Measurements from ENCODE around the gene EPS15. TPM values are rescaled to one million over a fixed set of nuclear protein-coding genes. Genes with fewer than 3 reads are reported as not detected.

The EPS15 gene
- total RNA-seq (100 to 1,000 TPM in 6 of 7 donors, 10 to 100 TPM in 1; 94.4 to 142 (median 132) TPM), polyA plus RNA-seq (10 to 100 TPM; 24.2 to 31.3 (median 26.3) TPM)
- long read RNA-seq, donor 1, full-length matches to known transcripts: 2 of 69 reads
- long read RNA-seq, donor 1, partial matches to known transcripts: 67 of 69 reads
- long read RNA-seq, donor 1, other reads (novel, unspliced or antisense): 0 of 69 reads
- long read RNA-seq, donor 2, full-length matches to known transcripts: 1 of 39 reads
- long read RNA-seq, donor 2, partial matches to known transcripts: 38 of 39 reads
- long read RNA-seq, donor 2, other reads (novel, unspliced or antisense): 0 of 39 reads

DNA sequence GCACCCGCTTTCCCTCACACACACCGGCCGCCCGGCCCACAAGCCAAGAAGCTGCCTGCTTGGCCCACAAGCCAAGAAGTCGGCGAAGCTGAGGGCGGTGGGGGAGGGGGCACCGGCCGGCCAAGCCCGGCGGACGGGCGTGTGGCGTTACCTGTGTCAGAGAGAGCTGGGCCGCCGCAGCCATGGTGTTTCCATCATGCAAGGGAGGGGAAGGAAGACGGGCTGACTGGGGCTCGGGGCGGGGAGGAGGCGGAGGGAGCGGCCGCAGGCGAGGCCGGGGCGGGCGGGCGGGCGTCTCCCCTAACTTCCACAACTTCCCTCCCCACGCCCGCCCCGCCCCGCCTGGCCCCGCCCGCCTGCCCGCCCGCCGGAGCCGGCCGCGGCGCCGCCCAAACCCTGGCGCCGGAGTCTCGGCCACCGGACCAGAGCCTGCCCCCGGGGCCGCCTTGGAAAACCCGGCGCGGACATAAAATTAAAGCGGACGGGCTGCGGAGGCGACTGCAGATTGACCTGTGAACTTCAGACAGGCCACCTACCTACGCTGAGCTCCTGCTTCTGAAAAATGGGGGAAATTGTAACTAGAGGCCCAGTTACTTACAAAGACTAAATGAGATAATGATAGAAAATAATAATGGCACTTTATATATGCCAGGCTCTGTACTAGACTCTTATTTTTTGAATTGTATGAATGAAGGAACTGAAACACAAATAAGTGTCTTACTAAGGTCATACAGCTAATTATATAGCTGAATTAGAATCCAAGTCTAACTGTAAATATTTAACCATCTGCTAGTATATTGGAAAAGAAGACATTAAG is at the start of gene EPS15:
Gene EPS15 (minus strand): TSS at position 219 of the 817 bp plus-strand sequence. CDS start 35 bp downstream, at position 184.
- peak; percentile 89 to 92 (median 89) for TF ChIP-seq POLR2AphosphoS5 (IDR thresholded peaks at IDR 0.05)
- peak; percentile 4 to 67 (median 46) for TF ChIP-seq POLR2A (IDR thresholded peaks at IDR 0.05)
- no peak for TF ChIP-seq CTCF (IDR thresholded peaks at IDR 0.05 in 8 of 11, conservative IDR thresholded peaks at IDR 0.05 in 3 of 11)
- peak within 1 kb of the TSS; percentile 82 to 99 (median 95) for H3K27ac ChIP-seq
- WGBS, 5 donors: 1 to 4% (median 2%) methylated on average over 14 to 56 of the region's 56 CpGs
- intact Hi-C loops (cut with DNase I; ENCODE audit: low total_unique reads): no loop called here
- peak within 1 kb of the TSS; percentile 66 to 92 (median 80) for H3K4me3 ChIP-seq
- no peaks in the 10 kb centered on the region for H3K36me3 ChIP-seq
- H3K9me3 ChIP-seq: no peaks in the 10 kb centered on the region
- no peaks in the 10 kb centered on the region for H3K27me3 ChIP-seq (replicated peaks in 1 of 7)
- peaks cover 34 to 69% (median 56%) of the 10 kb centered on the region in 6 donors for H3K4me1 ChIP-seq
- peak; percentile 98 for DNase-seq

GRCh38 chr1:51568231-51568935 is 49.3 kb upstream of the EPS15 start:
- WGBS, 5 donors: 85 to 94% (median 91%) methylated on average over 7 of the region's 7 CpGs

GRCh38 chr1:51567653-51568052 is 48.6 kb upstream of the EPS15 start:
- Histone ChIP-seq H3K27ac (no peak overlapping the region), H3K4me3 (no peak overlapping the region), H3K27me3 (replicated peaks in 1 of 7) (no peaks in the 10 kb centered on the region), H3K9me3 (no peaks in the 10 kb centered on the region), H3K4me1 (peaks cover 21 to 47% (median 42%) of the 10 kb centered on the region in 6 donors), H3K36me3 (no peaks in the 10 kb centered on the region)
- DNase-seq: no peak
- TF ChIP-seq CTCF (IDR thresholded peaks at IDR 0.05 in 8 of 11, conservative IDR thresholded peaks at IDR 0.05 in 3 of 11) (no peak), POLR2AphosphoS5 (IDR thresholded peaks at IDR 0.05) (no peak), POLR2A (IDR thresholded peaks at IDR 0.05) (no peak)
- intact Hi-C loops (cut with DNase I; ENCODE audit: low total_unique reads): loop anchor here (5.0 kb wide), 1 partner anchor 200 kb away; no protein-coding TSS in a partner anchor

More at GRCh38 chr1:51568231-51568935, 49.3 kb upstream of the EPS15 start:
- no peaks in the 10 kb centered on the region for H3K36me3 ChIP-seq
- DNase-seq: no peak
- TF ChIP-seq POLR2AphosphoS5 (IDR thresholded peaks at IDR 0.05) (no peak), CTCF (IDR thresholded peaks at IDR 0.05 in 8 of 11, conservative IDR thresholded peaks at IDR 0.05 in 3 of 11) (no peak), POLR2A (IDR thresholded peaks at IDR 0.05) (no peak)
- no peak overlapping the region for H3K4me3 ChIP-seq
- peaks cover 21 to 47% (median 42%) of the 10 kb centered on the region in 6 donors for H3K4me1 ChIP-seq
- no peaks in the 10 kb centered on the region for H3K27me3 ChIP-seq (replicated peaks in 1 of 7)
- intact Hi-C loops (cut with DNase I; ENCODE audit: low total_unique reads): loop anchor here (5.0 kb wide), 1 partner anchor 199 kb away; no protein-coding TSS in a partner anchor
- H3K9me3 ChIP-seq: no peaks in the 10 kb centered on the region
- peak overlapping the region in 7 of 8 donors; percentile 72 to 87 (median 81) for H3K27ac ChIP-seq

Measured in spleen (tissue), 13 donors.